Stimulated activated CD8-positive, alpha-beta memory T cell treated with anti-CD3 and anti-CD28 coated beads, Interleukin-15, amount 100 ng/mL, for 1 hour (primary cell): ENCODE data around the gene AFAP1.

Experiments
- DNase-seq: peaks from one replicate; pipeline ENCODE4 v3.0.0-alpha.2; 2020; ENCODE audit warnings: low read depth

Gene AFAP1

DNA sequence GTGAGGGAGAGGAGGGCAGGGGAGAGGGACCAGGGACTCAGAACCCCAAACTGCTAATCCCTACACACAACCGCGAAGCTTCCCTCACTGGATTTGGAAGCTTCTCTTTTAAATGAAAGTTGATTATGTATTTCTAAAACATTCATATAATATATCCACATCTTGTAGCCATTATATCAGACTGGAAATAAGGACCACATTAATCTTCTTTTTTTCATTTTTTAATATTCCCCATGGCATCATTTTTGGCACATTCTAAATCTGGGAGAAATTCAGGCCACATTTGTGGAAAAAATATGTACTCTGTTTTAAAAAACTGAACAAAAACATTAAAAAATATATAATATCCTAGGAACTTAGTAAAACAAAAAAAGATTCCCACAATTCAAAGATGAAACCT lies 97.8 kb downstream of the AFAP1 start:
- DNase-seq: no peak

DNA sequence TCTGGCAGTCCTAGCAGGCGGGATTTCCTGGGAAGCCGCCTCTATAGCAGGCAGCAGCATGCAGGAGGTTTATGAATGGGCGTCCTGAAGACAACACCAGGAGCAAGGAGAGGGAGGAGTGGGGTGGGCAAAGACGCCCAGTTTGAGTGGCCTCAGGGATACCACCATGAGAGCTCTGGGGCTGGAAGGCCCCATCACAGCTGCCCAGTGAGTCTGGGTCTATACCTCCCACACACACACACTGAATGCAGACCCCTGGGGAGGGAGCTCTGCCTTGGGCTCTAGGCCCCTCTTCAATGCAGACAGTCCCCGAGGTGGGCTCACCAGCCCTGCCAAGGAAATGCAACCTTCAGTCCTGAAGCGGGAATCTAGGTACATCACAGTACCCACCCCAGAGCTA lies 98.6 kb downstream of the AFAP1 start:
- DNase-seq: no peak

- DNase-seq: no peak
These were observed 99.8 kb downstream of the AFAP1 start for GRCh38 chr4:7839856-7840255.

- no peak for DNase-seq
These were observed 101.4 kb downstream of the AFAP1 start for GRCh38 chr4:7838136-7838782.

DNA sequence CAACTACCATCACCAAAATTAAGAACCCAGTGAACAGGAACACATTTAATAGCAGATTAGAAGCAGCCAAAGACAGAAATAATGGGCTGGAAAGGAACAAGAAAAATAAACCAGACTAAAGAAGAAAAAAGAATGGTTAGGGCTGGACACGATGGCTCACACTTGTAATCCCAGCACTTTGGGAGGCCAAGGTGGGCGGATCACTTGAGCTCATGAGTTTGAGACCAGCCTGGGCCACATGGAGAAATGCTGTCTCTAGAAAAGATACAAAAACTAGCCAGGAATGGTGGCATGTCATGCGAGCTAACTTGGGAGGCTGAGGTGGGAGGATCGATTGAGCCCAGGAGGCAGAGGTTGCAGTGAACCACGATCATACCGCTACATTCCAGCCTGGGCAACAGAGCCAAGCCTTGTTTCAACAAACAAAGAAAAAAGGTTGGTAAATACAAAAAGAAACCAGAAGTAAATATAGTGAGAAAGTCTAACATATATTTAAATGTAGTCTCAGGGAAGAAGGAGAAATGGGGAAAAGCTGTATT lies 102.0 kb downstream of the AFAP1 start:
- DNase-seq: no peak

DNA sequence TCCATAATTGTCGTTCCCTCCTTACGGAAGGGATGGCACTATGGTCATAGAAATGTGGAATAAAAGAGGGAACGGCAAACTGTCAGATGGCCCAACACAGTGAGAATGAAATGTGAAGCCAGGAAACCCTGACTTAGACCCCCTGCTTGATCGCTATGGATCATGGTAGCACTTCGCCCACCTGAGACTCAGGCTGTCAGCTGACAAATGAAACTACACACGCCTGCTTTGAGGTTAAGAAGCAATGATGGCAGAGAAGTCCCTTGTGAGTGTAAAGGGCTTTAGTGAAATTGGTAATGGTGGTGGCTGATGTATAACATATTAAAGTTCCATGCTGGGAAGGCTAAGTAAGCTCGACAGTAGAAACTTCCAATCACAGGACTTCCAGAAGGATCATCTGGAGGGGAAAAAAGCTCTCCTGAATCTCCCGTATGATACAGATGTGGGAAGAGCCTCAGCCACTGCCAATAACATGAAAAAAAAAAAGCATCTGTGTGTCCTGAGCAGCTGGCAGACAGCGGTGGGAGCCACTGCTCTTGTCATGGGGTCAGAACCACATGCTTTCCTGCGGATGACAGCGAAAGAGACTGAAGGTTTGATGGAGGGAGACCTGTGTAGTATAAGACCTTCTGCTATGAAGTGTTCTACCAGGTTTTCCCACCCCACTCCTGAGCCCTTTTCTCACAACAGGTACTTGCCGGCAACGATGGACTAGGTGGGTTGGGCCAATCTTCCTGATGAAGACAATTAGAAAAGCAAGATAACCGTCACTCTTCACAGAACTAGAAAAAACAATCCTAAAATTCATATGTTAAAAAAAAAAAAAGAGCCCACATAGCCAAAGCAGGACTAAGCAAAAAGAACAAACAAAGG lies 107.6 kb downstream of the AFAP1 start:
- no peak for DNase-seq

GRCh38 chr4:7831330-7831729 lies 108.3 kb downstream of the AFAP1 start:
- no peak for DNase-seq

GRCh38 chr4:7830747-7831146 lies 108.9 kb downstream of the AFAP1 start:
- no peak for DNase-seq

DNA sequence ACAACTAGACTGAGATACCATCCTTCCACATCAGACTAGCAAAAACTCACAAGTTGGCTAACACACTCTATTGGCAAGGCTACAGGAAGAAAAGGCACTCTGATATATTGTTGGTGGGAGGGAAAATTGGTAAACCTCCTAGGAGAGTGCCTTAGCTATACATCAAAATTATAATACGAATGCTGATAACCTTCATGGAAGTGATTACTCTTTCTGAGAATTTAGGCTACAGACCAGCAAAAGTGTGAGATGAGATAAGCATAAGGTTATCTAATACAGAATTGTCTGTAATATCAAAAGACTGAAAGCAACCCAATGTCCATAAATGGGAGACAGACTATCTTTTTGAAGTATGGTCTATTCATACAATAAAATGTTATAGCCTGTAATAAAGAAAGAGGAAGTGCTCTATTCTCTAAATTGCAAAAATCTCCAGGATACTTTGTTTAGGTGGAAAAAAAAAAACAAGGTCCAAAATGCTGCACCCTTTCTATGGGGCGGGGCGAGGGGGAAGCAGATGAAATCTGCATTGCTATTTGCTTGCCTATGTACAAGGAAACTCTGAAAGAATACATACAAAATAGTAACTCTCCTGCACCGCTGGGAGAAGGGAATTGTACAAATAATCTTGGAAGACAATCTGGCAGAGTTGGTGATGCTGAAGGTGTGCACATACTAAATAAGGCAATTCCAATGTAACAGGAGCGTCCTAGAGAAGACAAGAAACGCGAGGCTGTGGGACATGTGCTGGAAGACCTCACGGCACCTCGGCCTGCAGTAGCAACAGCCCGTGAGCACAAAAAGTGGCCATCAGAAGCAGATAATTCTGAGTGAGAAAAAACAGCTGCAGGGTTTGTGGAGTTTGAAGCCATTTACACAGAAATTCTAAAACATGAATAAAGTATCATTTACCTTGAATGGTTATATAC lies 109.7 kb downstream of the AFAP1 start:
- DNase-seq: no peak

- DNase-seq: no peak
These were observed 110.8 kb downstream of the AFAP1 start for GRCh38 chr4:7828793-7829301.

- DNase-seq: no peak
These were observed 111.5 kb downstream of the AFAP1 start for GRCh38 chr4:7828011-7828720.

DNA sequence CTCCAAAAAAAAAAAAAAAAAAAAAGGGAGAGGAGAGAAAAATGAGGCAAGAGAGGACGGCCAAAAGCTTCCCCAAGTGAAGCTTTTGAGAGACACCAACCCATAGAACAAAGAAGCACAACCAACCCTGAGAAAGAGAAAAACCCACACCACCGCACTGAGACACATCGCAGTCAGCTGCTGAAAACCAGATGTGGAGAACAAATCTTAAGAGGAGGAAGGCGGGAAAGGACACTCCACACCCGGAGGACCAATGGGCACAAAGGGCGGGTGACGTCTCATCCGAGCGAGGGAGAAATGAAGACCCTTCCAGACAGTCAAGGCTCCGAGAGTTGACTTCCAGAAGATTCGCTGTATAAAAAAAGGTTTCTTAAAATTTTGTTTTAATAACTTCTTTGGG lies 112.1 kb downstream of the AFAP1 start:
- no peak for DNase-seq

- DNase-seq: no peak
These were observed 112.8 kb downstream of the AFAP1 start for GRCh38 chr4:7826909-7827306.

DNA sequence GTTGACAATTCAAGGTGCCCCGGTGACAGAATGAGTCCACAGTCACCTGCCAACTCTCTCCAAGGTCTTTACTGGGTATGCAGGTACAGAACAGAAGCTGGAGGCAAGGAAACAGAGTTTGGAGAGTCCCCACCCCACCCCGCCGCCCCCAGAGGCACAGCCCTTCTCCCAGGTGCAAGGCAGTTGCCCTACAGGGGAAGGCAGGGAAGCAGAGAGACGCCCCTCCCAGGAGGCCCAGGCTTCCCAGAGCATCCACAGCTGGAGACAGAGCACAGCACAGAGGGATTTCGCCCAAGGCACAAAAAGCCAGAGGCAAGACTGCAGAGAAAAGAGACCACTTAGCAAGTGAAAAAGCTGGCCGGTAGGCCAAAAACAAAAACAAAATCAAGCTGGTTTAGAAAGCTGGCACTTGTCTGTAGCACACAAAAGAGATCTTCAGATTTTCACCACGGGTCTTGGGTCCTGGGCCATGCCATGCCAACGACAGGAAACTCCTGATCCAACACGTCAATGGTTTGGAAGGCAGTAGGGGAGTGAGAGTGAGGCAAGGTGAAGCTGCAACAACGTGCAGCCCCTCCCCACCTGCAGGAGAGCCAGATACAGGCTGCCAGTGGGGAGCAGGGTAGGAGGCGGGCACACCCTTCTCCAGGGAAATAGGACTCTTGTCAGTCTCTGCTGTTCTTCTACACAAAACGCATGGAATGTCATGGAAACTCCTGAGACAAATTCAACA lies 113.3 kb downstream of the AFAP1 start:
- no peak for DNase-seq

GRCh38 chr4:7824218-7824617 lies 115.4 kb downstream of the AFAP1 start:
- no peak for DNase-seq

GRCh38 chr4:7823416-7823824 lies 116.2 kb downstream of the AFAP1 start:
- DNase-seq: no peak

GRCh38 chr4:7822877-7823276 lies 116.8 kb downstream of the AFAP1 start:
- no peak for DNase-seq

DNA sequence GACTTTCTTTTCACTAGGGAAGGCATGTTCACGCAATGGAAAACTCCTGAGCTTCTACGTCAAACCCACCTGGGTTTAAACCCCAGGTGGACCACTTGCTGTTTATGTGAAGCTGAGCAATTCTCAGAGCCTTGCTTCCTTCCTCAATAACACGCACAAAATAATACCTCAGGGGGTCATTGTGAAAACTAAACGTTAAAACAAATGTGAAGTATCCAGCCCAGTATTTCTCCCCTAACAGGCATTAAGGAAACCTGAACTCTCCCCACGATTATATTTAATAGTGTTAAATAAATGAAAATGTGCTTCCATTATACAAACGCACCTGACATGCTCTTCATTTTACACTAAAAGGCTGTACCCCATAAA lies 117.5 kb downstream of the AFAP1 start:
- no peak for DNase-seq

GRCh38 chr4:7821245-7822136 lies 118.2 kb downstream of the AFAP1 start:
- DNase-seq: no peak
